ENCODE data around the gene RAB27B. TPM values are rescaled to one million over a fixed set of nuclear protein-coding genes. Genes with fewer than 3 reads are reported as not detected.

Gene RAB27B
- total RNA-seq, 1 donor from 2014 or later, result 1.6 TPM

DNA sequence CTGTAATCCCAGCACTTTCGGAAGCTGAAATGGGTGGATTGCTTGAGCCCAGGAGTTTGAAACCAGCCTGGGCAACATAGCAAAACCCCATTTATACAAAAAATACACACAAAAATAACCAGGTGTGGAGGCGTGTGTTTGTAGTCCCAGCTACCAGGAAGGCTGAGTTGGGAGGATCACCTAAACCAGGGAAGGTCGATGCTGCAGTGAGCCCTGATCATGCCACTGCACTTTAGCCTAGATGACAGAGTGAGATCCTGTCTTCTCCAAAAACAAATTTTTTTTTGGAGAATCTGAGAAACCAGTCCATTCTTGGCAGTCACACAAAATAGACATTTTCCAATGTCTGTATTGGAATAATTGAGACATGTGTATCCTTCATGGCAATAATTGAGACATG lies 46.8 kb downstream of the RAB27B start:
- Histone ChIP-seq H3K36me3 (ENCODE audit: control insufficient read depth, insufficient read depth, low read length) (no peaks in the 10 kb centered on the region), H3K27me3 (ENCODE audit: control insufficient read depth, insufficient read depth, low read length) (no peaks in the 10 kb centered on the region), H3K4me3 (ENCODE audit: low read depth, low read length) (no peak overlapping the region)
- DNase-seq (ENCODE audit: low read depth), result no peak
- TF ChIP-seq, protein P1, sequence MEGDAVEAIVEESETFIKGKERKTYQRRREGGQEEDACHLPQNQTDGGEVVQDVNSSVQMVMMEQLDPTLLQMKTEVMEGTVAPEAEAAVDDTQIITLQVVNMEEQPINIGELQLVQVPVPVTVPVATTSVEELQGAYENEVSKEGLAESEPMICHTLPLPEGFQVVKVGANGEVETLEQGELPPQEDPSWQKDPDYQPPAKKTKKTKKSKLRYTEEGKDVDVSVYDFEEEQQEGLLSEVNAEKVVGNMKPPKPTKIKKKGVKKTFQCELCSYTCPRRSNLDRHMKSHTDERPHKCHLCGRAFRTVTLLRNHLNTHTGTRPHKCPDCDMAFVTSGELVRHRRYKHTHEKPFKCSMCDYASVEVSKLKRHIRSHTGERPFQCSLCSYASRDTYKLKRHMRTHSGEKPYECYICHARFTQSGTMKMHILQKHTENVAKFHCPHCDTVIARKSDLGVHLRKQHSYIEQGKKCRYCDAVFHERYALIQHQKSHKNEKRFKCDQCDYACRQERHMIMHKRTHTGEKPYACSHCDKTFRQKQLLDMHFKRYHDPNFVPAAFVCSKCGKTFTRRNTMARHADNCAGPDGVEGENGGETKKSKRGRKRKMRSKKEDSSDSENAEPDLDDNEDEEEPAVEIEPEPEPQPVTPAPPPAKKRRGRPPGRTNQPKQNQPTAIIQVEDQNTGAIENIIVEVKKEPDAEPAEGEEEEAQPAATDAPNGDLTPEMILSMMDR (IDR thresholded peaks at IDR 0.05; ENCODE audit: insufficient read depth, low read length, poor library complexity, severe bottlenecking), result no peak

- no peaks in the 10 kb centered on the region for H3K27me3 ChIP-seq (ENCODE audit: control insufficient read depth, insufficient read depth, low read length)
- DNase-seq (ENCODE audit: low read depth), result no peak
- H3K36me3 ChIP-seq (ENCODE audit: control insufficient read depth, insufficient read depth, low read length), result no peaks in the 10 kb centered on the region
- TF ChIP-seq, protein P1 (IDR thresholded peaks at IDR 0.05; ENCODE audit: insufficient read depth, low read length, poor library complexity, severe bottlenecking), result no peak
- no peak overlapping the region for H3K4me3 ChIP-seq (ENCODE audit: low read depth, low read length)
These were observed 48.8 kb downstream of the RAB27B start for GRCh38 chr18:54877076-54877475.

DNA sequence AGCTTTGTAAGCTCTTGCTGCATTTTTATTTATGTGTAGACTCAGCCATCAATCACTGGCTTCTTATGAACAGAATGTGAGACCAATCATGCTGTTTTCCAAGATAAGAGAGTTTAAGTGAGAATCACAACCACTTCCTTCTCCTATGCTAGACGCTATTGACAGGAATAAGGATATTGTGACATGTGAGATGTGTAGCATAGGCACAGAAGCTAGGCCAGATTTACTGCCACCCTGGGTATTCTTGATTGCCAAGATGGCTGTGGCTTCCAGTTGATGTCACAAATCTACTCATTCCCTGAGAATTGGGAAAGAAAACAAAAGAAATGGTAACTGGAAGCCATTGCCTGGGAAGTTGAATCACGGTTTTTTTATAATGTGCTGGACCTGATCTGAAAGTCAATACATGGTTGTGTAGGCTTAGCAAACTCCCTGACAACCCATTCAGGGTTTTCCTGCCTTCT lies 49.9 kb downstream of the RAB27B start:
- Histone ChIP-seq H3K4me3 (ENCODE audit: low read depth, low read length) (no peak overlapping the region), H3K36me3 (ENCODE audit: control insufficient read depth, insufficient read depth, low read length) (no peaks in the 10 kb centered on the region), H3K27me3 (ENCODE audit: control insufficient read depth, insufficient read depth, low read length) (no peaks in the 10 kb centered on the region)
- no peak for DNase-seq (ENCODE audit: low read depth)
- TF ChIP-seq, protein P1 (IDR thresholded peaks at IDR 0.05; ENCODE audit: insufficient read depth, low read length, poor library complexity, severe bottlenecking), result no peak

DNA sequence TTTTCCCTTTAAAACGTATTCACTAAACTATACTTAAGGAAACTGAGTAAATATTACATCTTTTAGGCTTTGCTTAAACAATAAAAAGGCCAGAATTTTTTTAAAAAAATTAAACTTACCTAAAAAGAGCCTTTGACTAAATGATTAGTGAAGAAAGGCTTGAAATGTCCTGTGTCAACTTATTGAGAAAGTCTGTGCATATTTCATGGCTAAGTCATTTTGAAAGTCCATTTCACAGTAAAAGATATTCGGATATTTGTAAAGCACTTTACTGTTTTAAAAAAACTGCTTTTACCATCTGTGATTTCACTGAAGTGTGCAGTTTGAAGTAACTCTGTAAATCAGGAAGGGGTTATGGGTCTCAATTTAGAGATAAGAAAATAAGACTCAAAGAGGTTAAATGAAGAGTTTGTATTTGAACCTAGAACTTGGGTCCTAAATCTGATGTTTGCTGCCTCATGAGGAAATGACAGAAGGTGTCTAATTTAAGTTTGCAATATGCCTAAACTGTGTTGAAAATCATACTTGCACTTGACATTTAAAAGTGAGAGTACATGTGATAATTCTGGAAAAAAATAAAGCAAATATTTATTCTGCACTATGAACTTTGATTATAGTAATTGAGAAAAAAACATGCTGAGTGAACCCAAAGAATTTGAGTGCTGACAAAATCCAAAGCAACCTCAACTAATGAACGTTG lies 50.5 kb downstream of the RAB27B start:
- no peaks in the 10 kb centered on the region for H3K36me3 ChIP-seq (ENCODE audit: control insufficient read depth, insufficient read depth, low read length)
- TF ChIP-seq, protein P1 (IDR thresholded peaks at IDR 0.05; ENCODE audit: insufficient read depth, low read length, poor library complexity, severe bottlenecking), result no peak
- H3K27me3 ChIP-seq (ENCODE audit: control insufficient read depth, insufficient read depth, low read length), result no peaks in the 10 kb centered on the region
- H3K4me3 ChIP-seq (ENCODE audit: low read depth, low read length), result no peak overlapping the region
- no peak for DNase-seq (ENCODE audit: low read depth)

GRCh38 chr18:54879691-54880090 lies 51.4 kb downstream of the RAB27B start:
- no peak overlapping the region for H3K4me3 ChIP-seq (ENCODE audit: low read depth, low read length)
- DNase-seq (ENCODE audit: low read depth), result no peak
- H3K27me3 ChIP-seq (ENCODE audit: control insufficient read depth, insufficient read depth, low read length), result no peaks in the 10 kb centered on the region
- H3K36me3 ChIP-seq (ENCODE audit: control insufficient read depth, insufficient read depth, low read length), result no peaks in the 10 kb centered on the region
- TF ChIP-seq, protein P1 (IDR thresholded peaks at IDR 0.05; ENCODE audit: insufficient read depth, low read length, poor library complexity, severe bottlenecking), result no peak

Measured in kidney epithelial cell (primary cell).